Sigmoid colon (tissue), 7 donors: Measurements from ENCODE around the gene TRIM40. TPM values are rescaled to one million over a fixed set of nuclear protein-coding genes. Genes with fewer than 3 reads are reported as not detected.

ENCODE experiments used
- DNase-seq: peaks from one replicate; pipeline ENCODE4 v3.0.0-alpha.2; 2019
- H3K27ac ChIP-seq, 4 donors: fragments of 200-600 bp; sonication (generic); one replicate each; pipeline ENCODE4 v1.5.1; 2016 to 2019; ENCODE audit warnings: mild to moderate bottlenecking in 1 of 4
- H3K27me3 ChIP-seq, 3 donors: fragments of 200-600 bp; sonication (generic); one replicate each; pipeline ENCODE4 v1.5.1; 2019; ENCODE audit warnings: mild to moderate bottlenecking in 1 of 3
- H3K36me3 ChIP-seq, 4 donors: fragments of 200-600 bp; sonication (generic); one replicate each; pipeline ENCODE4 v1.5.1; 2016 to 2019
- H3K4me1 ChIP-seq, 4 donors: fragments of 200-600 bp; sonication (generic); one replicate each; pipeline ENCODE4 v1.5.1; 2017 to 2019
- H3K4me3 ChIP-seq, 4 donors: fragments of 200-600 bp; sonication (generic); one replicate each; pipeline ENCODE4 v1.5.1; 2017 to 2019; ENCODE audit warnings: mild to moderate bottlenecking in 2 of 4, moderate library complexity in 1 of 4
- H3K9me3 ChIP-seq, 4 donors: fragments of 200-600 bp in 3 of 4; sonication (generic) in 3 of 4; one replicate each; pipeline versions ENCODE4 v1.5.1 to v1.6.1; 2013 to 2019
- CTCF ChIP-seq, 4 experiments: fragments of 450-650 bp in 3 of 4; fragments of 200-600 bp in 1 of 4; IDR thresholded peaks; one replicate each; pipeline ENCODE4 v1.5.1; 2016 to 2019; ENCODE audit warnings: antibody characterized with exemption in 4 of 4, mild to moderate bottlenecking in 3 of 4, moderate library complexity in 2 of 4
- EP300 ChIP-seq, 4 donors: sonication (generic); formaldehyde crosslinking; IDR thresholded peaks; one replicate each; pipeline ENCODE4 v1.6.1; 2017; ENCODE audit warnings: antibody characterized with exemption in 4 of 4
- POLR2A ChIP-seq, 2 donors: fragments of 450-650 bp; IDR thresholded peaks; one replicate each; pipeline ENCODE4 v1.6.1; 2016; ENCODE audit warnings: antibody characterized with exemption in 2 of 2, mild to moderate bottlenecking in 2 of 2, moderate library complexity in 2 of 2
- POLR2AphosphoS5 ChIP-seq, 4 donors: sonication (generic); formaldehyde crosslinking; IDR thresholded peaks; one replicate each; pipeline ENCODE4 v1.6.1; 2017; ENCODE audit warnings: antibody characterized with exemption in 4 of 4
- WGBS, 2 donors: extraction: QIAGEN DNeasy Blood & Tissue Kit; methylation state at CpG; one replicate each; pipeline ENCODE4 v1.1.7; 2013; 5-methylcytosine and 5-hydroxymethylcytosine counted together
- intact Hi-C: fragments of 100-400 bp; cut with DNase I; formaldehyde crosslinking; loops from one replicate; pipeline ENCODE4 v1.15.1; 2023
- polyA plus RNA-seq, 3 donors: library from polyadenylated mRNA; stranded (reverse); fragments of 200-250 nt; gene quantifications; one replicate each; pipeline ENCODE4 v1.2.3, GENCODE V29; 2013
- total RNA-seq, 4 donors: library from RNA; depleted of rRNA; stranded (reverse); fragments of >200 nt; gene quantifications; one replicate each; pipeline ENCODE4 v1.1.0, GENCODE V29; 2016
- donor health status: healthy with polysubstance abuse.
- donor health status: Bipolar disorder and iron deficiency.
- donor health status: healthy.

TRIM40 gene
- total RNA-seq (not detected), polyA plus RNA-seq (10 to 100 TPM in 2 of 3 donors, 1 to 10 TPM in 1; 6.6 to 23.8 (median 18.9) TPM)

- Histone ChIP-seq H3K36me3 (no peaks in the 10 kb centered on the region), H3K9me3 (no peaks in the 10 kb centered on the region), H3K27ac (no peak within 1 kb of the TSS), H3K4me3 (no peak within 1 kb of the TSS), H3K4me1 (peaks cover 0 to 2% (median 0%) of the 10 kb centered on the region in 4 donors), H3K27me3 (peaks cover 2 to 53% (median 5%) of the 10 kb centered on the region in 3 donors)
- no peak for DNase-seq
- intact Hi-C loops: no loop called here
- no peak for TF ChIP-seq CTCF (IDR thresholded peaks at IDR 0.05)
- no peak for TF ChIP-seq POLR2A (IDR thresholded peaks at IDR 0.05)
- no peak for TF ChIP-seq EP300 (IDR thresholded peaks at IDR 0.05)
- TF ChIP-seq POLR2AphosphoS5 (IDR thresholded peaks at IDR 0.05): no peak
- WGBS, 2 donors: 9 to 62% methylated on average over 4 of the region's 4 CpGs
Observed at GRCh38 chr6:30135757-30136156, at the start of gene TRIM40. TSS of gene TRIM40 (plus strand) at chr6:30136140. CDS start at chr6:30137037, 897 bp downstream.

GRCh38 chr6:30087876-30088275 lies 48.1 kb upstream of the TRIM40 start:
- Histone ChIP-seq H3K4me1 (no peaks in the 10 kb centered on the region), H3K27ac (no peak overlapping the region), H3K9me3 (no peaks in the 10 kb centered on the region), H3K36me3 (no peaks in the 10 kb centered on the region), H3K27me3 (peaks cover 0 to 58% (median 36%) of the 10 kb centered on the region in 3 donors), H3K4me3 (no peak overlapping the region)
- TF ChIP-seq EP300 (IDR thresholded peaks at IDR 0.05) (no peak), POLR2A (IDR thresholded peaks at IDR 0.05) (no peak), CTCF (IDR thresholded peaks at IDR 0.05) (no peak), POLR2AphosphoS5 (IDR thresholded peaks at IDR 0.05) (no peak)
- intact Hi-C loops: no loop called here
- WGBS, 2 donors: 71 to 79% methylated on average over 5 of the region's 5 CpGs
- no peak for DNase-seq

GRCh38 chr6:30091577-30092381 lies 44.2 kb upstream of the TRIM40 start:
- WGBS, 2 donors: 10 to 51% methylated on average over 11 of the region's 11 CpGs
- TF ChIP-seq EP300 (IDR thresholded peaks at IDR 0.05): no peak
- no peak for TF ChIP-seq POLR2A (IDR thresholded peaks at IDR 0.05)
- no peak for TF ChIP-seq POLR2AphosphoS5 (IDR thresholded peaks at IDR 0.05)
- TF ChIP-seq CTCF (IDR thresholded peaks at IDR 0.05): no peak
- intact Hi-C loops: no loop called here
- DNase-seq: no peak
- Histone ChIP-seq H3K36me3 (no peaks in the 10 kb centered on the region), H3K4me1 (no peaks in the 10 kb centered on the region), H3K9me3 (no peaks in the 10 kb centered on the region), H3K27me3 (peaks cover 5 to 92% (median 43%) of the 10 kb centered on the region in 3 donors), H3K27ac (no peak overlapping the region), H3K4me3 (no peak overlapping the region)

GRCh38 chr6:30092852-30093543 lies 42.9 kb upstream of the TRIM40 start:
- 79 to 80% methylated on average over 6 of the region's 6 CpGs for WGBS, 2 donors

More at GRCh38 chr6:30092852-30093543, 42.9 kb upstream of the TRIM40 start:
- DNase-seq: no peak
- Histone ChIP-seq H3K4me1 (no peaks in the 10 kb centered on the region), H3K27ac (no peak overlapping the region), H3K4me3 (no peak overlapping the region), H3K36me3 (no peaks in the 10 kb centered on the region), H3K27me3 (peaks cover 5 to 93% (median 41%) of the 10 kb centered on the region in 3 donors), H3K9me3 (no peaks in the 10 kb centered on the region)
- intact Hi-C loops: no loop called here
- TF ChIP-seq POLR2A (IDR thresholded peaks at IDR 0.05) (no peak), CTCF (IDR thresholded peaks at IDR 0.05) (no peak), EP300 (IDR thresholded peaks at IDR 0.05) (no peak), POLR2AphosphoS5 (IDR thresholded peaks at IDR 0.05) (no peak)
